ENCODE results near the gene CCDC24. TPM values are rescaled to one million over a fixed set of nuclear protein-coding genes. Genes with fewer than 3 reads are reported as not detected.

CCDC24 gene
- total RNA-seq, 3 donors from 2014 or later (not counting 1 experiment from before 2014, with no cell fraction given) = 3.8 to 5.2 (median 3.9) TPM

- no peak overlapping the region for H3K27ac ChIP-seq (ENCODE audit: low read length)
- DNase-seq (no peak), ATAC-seq (no peak)
- H3K4me1 ChIP-seq (ENCODE audit: control insufficient read depth, insufficient read depth, low read length) = peaks cover 43% of the 10 kb centered on the region
- no peak overlapping the region for H3K4me3 ChIP-seq (ENCODE audit: low read length)
- no peaks in the 10 kb centered on the region for H3K9me3 Mint-ChIP-seq
- no peaks in the 10 kb centered on the region for H3K27me3 ChIP-seq (ENCODE audit: control insufficient read depth, insufficient read depth, low read length)
- H3K9me3 ChIP-seq (ENCODE audit: control insufficient read depth, insufficient read depth, low read length) = no peaks in the 10 kb centered on the region
- peak overlapping the region; percentile 95 for H3K4me3 Mint-ChIP-seq
- H3K27ac Mint-ChIP-seq = no peak overlapping the region
- peaks cover 5% of the 10 kb centered on the region for H3K36me3 ChIP-seq (ENCODE audit: control insufficient read depth, insufficient read depth, low read length)
- TF ChIP-seq, protein P1, sequence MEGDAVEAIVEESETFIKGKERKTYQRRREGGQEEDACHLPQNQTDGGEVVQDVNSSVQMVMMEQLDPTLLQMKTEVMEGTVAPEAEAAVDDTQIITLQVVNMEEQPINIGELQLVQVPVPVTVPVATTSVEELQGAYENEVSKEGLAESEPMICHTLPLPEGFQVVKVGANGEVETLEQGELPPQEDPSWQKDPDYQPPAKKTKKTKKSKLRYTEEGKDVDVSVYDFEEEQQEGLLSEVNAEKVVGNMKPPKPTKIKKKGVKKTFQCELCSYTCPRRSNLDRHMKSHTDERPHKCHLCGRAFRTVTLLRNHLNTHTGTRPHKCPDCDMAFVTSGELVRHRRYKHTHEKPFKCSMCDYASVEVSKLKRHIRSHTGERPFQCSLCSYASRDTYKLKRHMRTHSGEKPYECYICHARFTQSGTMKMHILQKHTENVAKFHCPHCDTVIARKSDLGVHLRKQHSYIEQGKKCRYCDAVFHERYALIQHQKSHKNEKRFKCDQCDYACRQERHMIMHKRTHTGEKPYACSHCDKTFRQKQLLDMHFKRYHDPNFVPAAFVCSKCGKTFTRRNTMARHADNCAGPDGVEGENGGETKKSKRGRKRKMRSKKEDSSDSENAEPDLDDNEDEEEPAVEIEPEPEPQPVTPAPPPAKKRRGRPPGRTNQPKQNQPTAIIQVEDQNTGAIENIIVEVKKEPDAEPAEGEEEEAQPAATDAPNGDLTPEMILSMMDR (IDR thresholded peaks at IDR 0.05) = no peak
- intact Hi-C loops (cut with micrococcal nuclease) = no loop called here
- no peaks in the 10 kb centered on the region for H3K27me3 Mint-ChIP-seq (ENCODE audit: low read depth in 2 of 2)
- H3K36me3 Mint-ChIP-seq = no peaks in the 10 kb centered on the region
- peaks cover 43 to 51% of the 10 kb centered on the region in 2 donors for H3K4me1 Mint-ChIP-seq
- 98% methylated on average over 17 of the region's 17 CpGs for WGBS (ENCODE audit: insufficient coverage)
Measured at GRCh38 chr1:43971336-43971980, 19.9 kb upstream of the CCDC24 start.

GRCh38 chr1:43973981-43974442 is 17.4 kb upstream of the CCDC24 start:
- Histone ChIP-seq H3K27me3 (ENCODE audit: control insufficient read depth, insufficient read depth, low read length) (no peaks in the 10 kb centered on the region), H3K9me3 (ENCODE audit: control insufficient read depth, insufficient read depth, low read length) (no peaks in the 10 kb centered on the region), H3K36me3 (ENCODE audit: control insufficient read depth, insufficient read depth, low read length) (peaks cover 21% of the 10 kb centered on the region), H3K4me1 (ENCODE audit: control insufficient read depth, insufficient read depth, low read length) (peaks cover 60% of the 10 kb centered on the region), H3K27ac (ENCODE audit: low read length) (peak overlapping the region; percentile 92), H3K4me3 (ENCODE audit: low read length) (peak overlapping the region; percentile 96)
- ATAC-seq = no peak
- 44% methylated on average over 9 of the region's 9 CpGs for WGBS (ENCODE audit: insufficient coverage)
- intact Hi-C loops (cut with micrococcal nuclease) = loop anchor here (1.0 kb wide), 2 partner anchors 17 to 28 kb away; partner anchors contain the start of genes CCDC24 and IPO13
- DNase-seq = no peak
- H3K9me3 Mint-ChIP-seq = no peaks in the 10 kb centered on the region
- TF ChIP-seq, protein P1 (IDR thresholded peaks at IDR 0.05) = no peak
- H3K4me3 Mint-ChIP-seq = peak overlapping the region; percentile 97
- H3K36me3 Mint-ChIP-seq = peaks cover 9% of the 10 kb centered on the region
- peaks cover 63 to 74% of the 10 kb centered on the region in 2 donors for H3K4me1 Mint-ChIP-seq
- H3K27me3 Mint-ChIP-seq (ENCODE audit: low read depth in 2 of 2) = no peaks in the 10 kb centered on the region
- H3K27ac Mint-ChIP-seq = peak overlapping the region; percentile 91 to 92

- under 1% methylated on average over 93 of the region's 93 CpGs for WGBS (ENCODE audit: insufficient coverage)
- H3K27me3 Mint-ChIP-seq (ENCODE audit: low read depth in 2 of 2) = no peaks in the 10 kb centered on the region
- H3K4me3 Mint-ChIP-seq = peak within 1 kb of the TSS; percentile 97
- Histone ChIP-seq H3K27me3 (ENCODE audit: control insufficient read depth, insufficient read depth, low read length) (no peaks in the 10 kb centered on the region), H3K4me1 (ENCODE audit: control insufficient read depth, insufficient read depth, low read length) (peaks cover 56% of the 10 kb centered on the region), H3K36me3 (ENCODE audit: control insufficient read depth, insufficient read depth, low read length) (peaks cover 21% of the 10 kb centered on the region), H3K4me3 (ENCODE audit: low read length) (peak within 1 kb of the TSS; percentile 96), H3K9me3 (ENCODE audit: control insufficient read depth, insufficient read depth, low read length) (no peaks in the 10 kb centered on the region), H3K27ac (ENCODE audit: low read length) (peak within 1 kb of the TSS; percentile 92)
- peaks cover 56 to 71% of the 10 kb centered on the region in 2 donors for H3K4me1 Mint-ChIP-seq
- intact Hi-C loops (cut with micrococcal nuclease) = loop anchor here (1.0 kb wide), 2 partner anchors 17 to 28 kb away; partner anchors contain the start of genes CCDC24 and IPO13
- H3K36me3 Mint-ChIP-seq = peaks cover 9% of the 10 kb centered on the region
- TF ChIP-seq, protein P1 (IDR thresholded peaks at IDR 0.05) = no peak
- peak; percentile 74 to 88 (median 82) for ATAC-seq
- H3K27ac Mint-ChIP-seq = peak within 1 kb of the TSS; percentile 91 to 92
- H3K9me3 Mint-ChIP-seq = no peaks in the 10 kb centered on the region
- peak; percentile 94 to 96 for DNase-seq
Measured at GRCh38 chr1:43974443-43975248, 16.8 kb upstream of the CCDC24 start, which contains the start of gene ATP6V0B. Gene ATP6V0B, plus strand, starts transcription at chr1:43974960. Its CDS starts 81 bp downstream, at chr1:43975041.
